A549 treated with DMSO at 1 μM for 4 hours (cell line): ENCODE data around the gene DUOX1. TPM values are rescaled to one million over a fixed set of nuclear protein-coding genes. Genes with fewer than 3 reads are reported as not detected.

ENCODE experiments used
- total RNA-seq: library from RNA; stranded (reverse); fragments of 200-300 nt; extraction: Qiagen RNA extraction; gene quantifications from 5 replicates; pipeline ENCODE4 v1.2.3, GENCODE V29; 2022; ENCODE audit warnings: low read depth

The DUOX1 gene
- total RNA-seq: not detected in 5 replicates

GRCh38 chr15:45129651-45130129 is at the start of gene DUOX1, which contains the start of gene DUOXA1:
DUOX1 (plus strand) TSS chr15:45129994; CDS start chr15:45131967, 1,973 bp downstream.
DUOXA1 (minus strand) TSS chr15:45129879; CDS start chr15:45123014, 6,865 bp downstream.

GRCh38 chr15:45114076-45114750 is 15.6 kb upstream of the DUOX1 start, which contains the start of the genes DUOX2 and DUOXA2:
DUOX2 (minus strand) TSS chr15:45114172; CDS start chr15:45113411, 761 bp downstream.
DUOXA2 (plus strand) TSS chr15:45114326; CDS start chr15:45114606, 280 bp downstream.

GRCh38 chr15:45187894-45188830 is 58.4 kb downstream of the DUOX1 start, which contains the start of gene SHF:
SHF (minus strand) TSS chr15:45187966; CDS start chr15:45187951, 15 bp downstream.

Other genes with a start within 250 kb of the DUOX1 start
- not detected in 5 replicates for gene TERB2, start 173.3 kb upstream of the DUOX1 start, total RNA-seq
- gene SORD, start 106.8 kb upstream of the DUOX1 start, total RNA-seq: 33.9 to 39.3 TPM (median 36.9 TPM) in 5 replicates
- 0.01 to 0.09 TPM (median 0.04 TPM) in 5 replicates for gene DUOX2, start 15.8 kb upstream of the DUOX1 start, total RNA-seq
- gene DUOXA2, start 15.7 kb upstream of the DUOX1 start, total RNA-seq: not detected in 5 replicates
- gene DUOXA1, start 115 bp upstream of the DUOX1 start, total RNA-seq: 0.08 to 0.18 TPM (median 0.17 TPM) in 5 replicates
- 0.62 to 1.0 TPM (median 0.83 TPM) in 5 replicates for gene SHF, start 58.0 kb downstream of the DUOX1 start, total RNA-seq
- gene SLC28A2, start 122.2 kb downstream of the DUOX1 start, total RNA-seq: not detected in 5 replicates
- gene GATM, start 248.6 kb downstream of the DUOX1 start, total RNA-seq: 2.3 to 3.1 TPM (median 2.5 TPM) in 5 replicates